ENCODE measurements around the gene METTL21A. TPM values are rescaled to one million over a fixed set of nuclear protein-coding genes. Genes with fewer than 3 reads are reported as not detected.
A peak's percentile ranks its signal among the peaks of the same experiment; 100 is the strongest.

Gene METTL21A
- total RNA-seq (9.4 and 10.5 TPM in 2 replicates), polyA plus RNA-seq (11.4 and 12.1 TPM in 2 replicates), polyA minus RNA-seq (ENCODE audit: low replicate concordance) (0.89 and 1.5 TPM in 2 replicates)
- 8.3 and 9.5 TPM in 2 replicates for polyA plus RNA-seq (2012)

GRCh38 chr2:207625014-207625907 is at the start of gene METTL21A:
METTL21A (minus strand) TSS chr2:207625394; CDS start chr2:207624375, 1,019 bp downstream.
- Histone ChIP-seq H3K9ac (ENCODE audit: insufficient read depth, low read length) (peak within 1 kb of the TSS; percentile 86), H2AFZ (ENCODE audit: low read length) (peak within 1 kb of the TSS; percentile 69), H3K9me3 (ENCODE audit: control insufficient read depth, insufficient read depth, low read depth, low read length) (no peaks in the 10 kb centered on the region), H3K27ac (ENCODE audit: insufficient read depth, low read length) (peak within 1 kb of the TSS; percentile 83), H3K4me2 (ENCODE audit: extremely low read depth, insufficient read depth, low read length) (peak within 1 kb of the TSS; percentile 99), H3K4me1 (ENCODE audit: control insufficient read depth, extremely low read depth, insufficient read depth, low read length) (no peaks in the 10 kb centered on the region), H3K4me3 (replicated peaks in 1 of 4; ENCODE audit: control extremely low read depth in 1 of 4, insufficient read depth in 1 of 4, low read depth in 3 of 4, low read length in 4 of 4) (peak within 1 kb of the TSS; percentile 68 to 92 (median 76)), H3K27me3 (ENCODE audit: control insufficient read depth, insufficient read depth, low read length) (no peaks in the 10 kb centered on the region), H3K79me2 (ENCODE audit: control insufficient read depth, insufficient read depth, low read length) (no peaks in the 10 kb centered on the region), H3K36me3 (ENCODE audit: control insufficient read depth, insufficient read depth, low read length) (no peaks in the 10 kb centered on the region), H4K20me1 (ENCODE audit: control insufficient read depth, extremely low read depth, insufficient read depth, low read length) (no peaks in the 10 kb centered on the region)
- DNase-seq (ENCODE audit: low read depth in 2 of 2): peak; percentile 85 to 86
- TF ChIP-seq EZH2 (IDR thresholded peaks at IDR 0.05; ENCODE audit: low read length, missing control alignments): no peak
- TF ChIP-seq CTCF (conservative IDR thresholded peaks at IDR 0.05 in 1 of 2, IDR thresholded peaks at IDR 0.05 in 1 of 2; ENCODE audit: low read depth in 1 of 2, low read length in 2 of 2): peak; percentile 40

- H3K9ac ChIP-seq (ENCODE audit: insufficient read depth, low read length): no peak overlapping the region
- no peak for TF ChIP-seq CTCF (conservative IDR thresholded peaks at IDR 0.05 in 1 of 2, IDR thresholded peaks at IDR 0.05 in 1 of 2; ENCODE audit: low read depth in 1 of 2, low read length in 2 of 2)
- TF ChIP-seq EZH2 (IDR thresholded peaks at IDR 0.05; ENCODE audit: low read length, missing control alignments): no peak
- peaks cover 3% of the 10 kb centered on the region for H3K4me1 ChIP-seq (ENCODE audit: control insufficient read depth, extremely low read depth, insufficient read depth, low read length)
- no peaks in the 10 kb centered on the region for H3K36me3 ChIP-seq (ENCODE audit: control insufficient read depth, insufficient read depth, low read length)
- H3K27ac ChIP-seq (ENCODE audit: insufficient read depth, low read length): no peak overlapping the region
- H3K27me3 ChIP-seq (ENCODE audit: control insufficient read depth, insufficient read depth, low read length): no peaks in the 10 kb centered on the region
- H3K4me2 ChIP-seq (ENCODE audit: extremely low read depth, insufficient read depth, low read length): no peak overlapping the region
- H4K20me1 ChIP-seq (ENCODE audit: control insufficient read depth, extremely low read depth, insufficient read depth, low read length): no peaks in the 10 kb centered on the region
- no peak for DNase-seq (ENCODE audit: low read depth in 2 of 2)
- no peak overlapping the region for H2AFZ ChIP-seq (ENCODE audit: low read length)
- H3K9me3 ChIP-seq (ENCODE audit: control insufficient read depth, insufficient read depth, low read depth, low read length): no peaks in the 10 kb centered on the region
- H3K4me3 ChIP-seq (replicated peaks in 1 of 4; ENCODE audit: control extremely low read depth in 1 of 4, insufficient read depth in 1 of 4, low read depth in 3 of 4, low read length in 4 of 4): no peak overlapping the region
- no peaks in the 10 kb centered on the region for H3K79me2 ChIP-seq (ENCODE audit: control insufficient read depth, insufficient read depth, low read length)
These were observed 49.6 kb upstream of the METTL21A start for GRCh38 chr2:207674826-207675225.

GRCh38 chr2:207674266-207674774 is 49.1 kb upstream of the METTL21A start:
- H3K79me2 ChIP-seq (ENCODE audit: control insufficient read depth, insufficient read depth, low read length): no peaks in the 10 kb centered on the region

More at GRCh38 chr2:207674266-207674774, 49.1 kb upstream of the METTL21A start:
- no peaks in the 10 kb centered on the region for H3K36me3 ChIP-seq (ENCODE audit: control insufficient read depth, insufficient read depth, low read length)
- no peak overlapping the region for H3K9ac ChIP-seq (ENCODE audit: insufficient read depth, low read length)
- H3K9me3 ChIP-seq (ENCODE audit: control insufficient read depth, insufficient read depth, low read depth, low read length): no peaks in the 10 kb centered on the region
- no peaks in the 10 kb centered on the region for H3K27me3 ChIP-seq (ENCODE audit: control insufficient read depth, insufficient read depth, low read length)
- H4K20me1 ChIP-seq (ENCODE audit: control insufficient read depth, extremely low read depth, insufficient read depth, low read length): no peaks in the 10 kb centered on the region
- H3K4me1 ChIP-seq (ENCODE audit: control insufficient read depth, extremely low read depth, insufficient read depth, low read length): peaks cover 3% of the 10 kb centered on the region
- no peak overlapping the region for H2AFZ ChIP-seq (ENCODE audit: low read length)
- H3K27ac ChIP-seq (ENCODE audit: insufficient read depth, low read length): no peak overlapping the region
- TF ChIP-seq CTCF (conservative IDR thresholded peaks at IDR 0.05 in 1 of 2, IDR thresholded peaks at IDR 0.05 in 1 of 2; ENCODE audit: low read depth in 1 of 2, low read length in 2 of 2) (no peak), EZH2 (IDR thresholded peaks at IDR 0.05; ENCODE audit: low read length, missing control alignments) (no peak)
- H3K4me3 ChIP-seq (replicated peaks in 1 of 4; ENCODE audit: control extremely low read depth in 1 of 4, insufficient read depth in 1 of 4, low read depth in 3 of 4, low read length in 4 of 4): no peak overlapping the region
- H3K4me2 ChIP-seq (ENCODE audit: extremely low read depth, insufficient read depth, low read length): no peak overlapping the region
- DNase-seq (ENCODE audit: low read depth in 2 of 2): no peak

All from fibroblast of lung (primary cell).